GM12801 (cell line): Measurements from ENCODE around the gene NRP2.

Experiments
- CTCF ChIP-seq: IDR thresholded peaks from one replicate; pipeline ENCODE4 v1.5.1; 2011; ENCODE audit warnings: control low read depth; ENCODE audit not compliant: insufficient read length; ENCODE audit errors: extremely low read depth

NRP2 gene

GRCh38 chr2:205720451-205720902, 38.2 kb downstream of the NRP2 start:
- TF ChIP-seq CTCF: no peak

DNA sequence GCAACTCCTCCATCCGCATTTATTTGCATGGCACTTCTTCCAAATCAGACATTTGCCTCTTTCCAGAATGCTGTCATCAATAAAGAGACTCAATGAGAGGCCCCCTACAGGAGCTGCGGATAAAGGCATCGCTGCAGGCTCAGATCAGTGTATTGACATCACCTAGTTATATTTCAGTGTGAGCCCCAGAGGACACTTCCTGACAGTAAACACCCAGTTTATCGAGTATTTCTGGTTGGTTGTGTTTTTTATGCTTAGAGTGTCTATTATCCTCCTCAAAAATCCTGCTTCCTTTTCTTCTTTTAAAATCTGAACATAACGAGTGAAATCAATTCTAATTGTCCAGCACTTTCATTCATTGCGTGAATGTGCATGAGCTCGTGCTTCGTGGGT, 38.8 kb downstream of the NRP2 start:
- no peak for TF ChIP-seq CTCF

DNA sequence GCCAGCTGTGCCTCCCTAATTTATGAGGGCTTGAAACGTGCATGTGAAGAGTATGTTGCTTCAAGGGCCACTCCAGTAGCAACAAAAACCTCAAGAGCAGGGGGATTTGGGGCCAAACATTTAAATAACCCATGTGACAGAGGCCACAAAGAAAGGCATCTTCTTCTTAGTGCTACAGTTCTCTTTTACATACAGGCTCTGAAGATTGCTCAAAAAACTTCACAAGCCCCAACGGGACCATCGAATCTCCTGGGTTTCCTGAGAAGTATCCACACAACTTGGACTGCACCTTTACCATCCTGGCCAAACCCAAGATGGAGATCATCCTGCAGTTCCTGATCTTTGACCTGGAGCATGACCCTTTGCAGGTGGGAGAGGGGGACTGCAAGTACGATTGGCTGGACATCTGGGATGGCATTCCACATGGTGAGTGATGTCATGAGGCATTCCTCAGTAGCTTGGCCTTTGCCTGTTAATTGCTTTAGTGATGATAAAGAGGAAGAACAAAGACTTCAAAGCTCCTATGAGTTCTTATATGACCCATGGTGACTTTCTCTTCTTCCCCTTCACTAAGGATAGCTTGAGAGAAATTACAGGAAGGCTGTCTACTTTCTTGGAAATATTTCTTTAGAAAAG, 40.1 kb downstream of the NRP2 start:
- TF ChIP-seq CTCF: no peak

DNA sequence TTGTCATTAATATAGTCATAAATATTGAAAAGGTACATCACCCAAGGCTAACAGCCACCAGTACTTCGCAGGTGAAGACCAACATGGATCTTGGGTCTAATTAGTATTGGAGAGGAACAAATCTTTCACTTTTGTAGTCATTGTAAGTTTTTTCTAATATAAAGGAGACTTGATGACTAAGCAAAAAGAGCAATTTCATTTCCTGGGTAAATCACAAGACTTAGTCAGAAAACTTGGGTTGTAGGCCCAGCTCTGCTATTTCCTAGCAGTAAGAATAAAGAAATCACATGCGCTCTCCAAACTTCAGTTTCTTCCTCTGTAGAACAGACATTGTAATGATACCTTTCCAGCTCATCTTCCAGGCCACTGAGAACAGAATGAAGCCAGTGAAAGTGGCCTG, 40.9 kb downstream of the NRP2 start:
- no peak for TF ChIP-seq CTCF

GRCh38 chr2:205725059-205725458, 42.8 kb downstream of the NRP2 start:
- no peak for TF ChIP-seq CTCF

GRCh38 chr2:205726506-205726905, 44.2 kb downstream of the NRP2 start:
- no peak for TF ChIP-seq CTCF

DNA sequence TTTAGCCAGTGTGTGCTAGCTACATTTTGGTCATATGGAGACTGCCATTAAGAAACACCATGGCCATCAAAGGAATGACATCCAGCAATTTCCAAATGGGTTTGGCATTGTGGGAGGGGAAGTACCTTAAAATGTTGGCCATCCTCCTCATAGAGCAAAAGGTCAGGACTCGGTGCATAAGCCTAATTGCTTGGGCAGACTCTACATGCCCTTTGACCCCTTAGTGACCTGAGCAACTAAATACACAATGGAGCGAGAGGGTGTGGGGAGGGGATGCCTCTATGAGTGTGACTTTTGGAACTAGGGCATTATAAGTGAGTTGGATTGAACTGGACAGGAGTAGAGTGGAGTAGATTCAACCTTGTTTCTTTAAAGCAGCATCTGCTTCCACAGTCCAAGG, 44.9 kb downstream of the NRP2 start:
- TF ChIP-seq CTCF: no peak
